HCT116 (cell line): Measurements from ENCODE around the gene KNOP1. TPM values are rescaled to one million over a fixed set of nuclear protein-coding genes. Genes with fewer than 3 reads are reported as not detected.
A peak's percentile ranks its signal among the peaks of the same experiment; 100 is the strongest.
"Not testable (repeated sequence)": the region's sequence is repeated elsewhere in the genome, so short reads cannot be mapped to it uniquely, and the experiment has no call there.

Experiments
- ATAC-seq: fragments of 200-7000 bp; cut with Tn5 transposase; 2 replicates; pipeline ENCODE4 v1.9.1; 2020; ENCODE audit warnings: mild to moderate bottlenecking, moderate library complexity
- BruUV-seq: library from RNA; stranded (reverse); fragments of 400-500 nt; replicated peaks from 2 replicates; lab custom pipeline; 2021; lab: Mats Ljungman, UMichigan
- CTCF ChIA-PET: fragments of 300-600 bp; sonication (Branson Sonifier 250); formaldehyde crosslinking; loops from one replicate; lab custom pipeline; 2021; ENCODE audit warnings: antibody characterized with exemption; lab: Charles Lee
- POLR2A ChIA-PET: fragments of 300-600, 350-600 bp; sonication (Branson Sonifier 250); formaldehyde crosslinking; loops from one replicate; lab custom pipeline; 2021; ENCODE audit warnings: antibody characterized with exemption; lab: Charles Lee
- RAD21 ChIA-PET, 2 experiments: fragments of 300-600 bp; sonication (Branson Sonifier 250); formaldehyde crosslinking; loops; one replicate each; lab custom pipeline; 2023; ENCODE audit warnings: low total read pairs in 2 of 2; ENCODE audit not compliant: uncharacterized antibody in 2 of 2, unreplicated experiment in 2 of 2, low non-redundant PET in 1 of 2; lab: Charles Lee
- DNase-seq: peaks from one replicate; pipeline ENCODE4 v3.0.0-alpha.2; 2010; ENCODE audit warnings: low read depth, low spot score
- H2AFZ ChIP-seq: fragments of 200-600 bp; shearing (Covaris generic), sonication (generic); 2 replicates; pipeline ENCODE4 v1.6.1; 2017; ENCODE audit warnings: low read depth, mixed run types, mixed read lengths, antibody characterized with exemption, low read length; ENCODE audit not compliant: poor library complexity, severe bottlenecking
- H3K27ac ChIP-seq: 2 replicates; pipeline ENCODE4 v1.5.1; 2012; ENCODE audit warnings: low read depth, low read length
- H3K27me3 ChIP-seq: fragments of 200-600 bp; sonication (generic); 2 replicates; pipeline ENCODE4 v1.6.1; 2016; ENCODE audit warnings: mixed run types, low read length, mixed read lengths; ENCODE audit not compliant: insufficient read depth
- H3K36me3 ChIP-seq, 2 experiments: fragments of 200-500 bp in 1 of 2; fragments of 200-600 bp in 1 of 2; sonication (Bioruptor generic) in 1 of 2; sonication (generic) in 1 of 2; 2 replicates each; pipeline versions ENCODE4 v1.5.1 to v1.6.1; 2014 to 2016; ENCODE audit warnings: low read length in 2 of 2, inconsistent platforms in 1 of 2, mixed read lengths in 1 of 2, mixed run types in 1 of 2; ENCODE audit not compliant: insufficient read depth in 2 of 2, control insufficient read depth in 1 of 2
- H3K4me1 ChIP-seq, 2 experiments: fragments of 200-600 bp in 1 of 2; sonication (generic) in 1 of 2; 2 replicates each; pipeline versions ENCODE4 v1.5.1 to v1.6.1; 2012 to 2017; ENCODE audit warnings: low read length in 2 of 2, inconsistent platforms in 1 of 2, mild to moderate bottlenecking in 1 of 2, mixed read lengths in 1 of 2, mixed run types in 1 of 2, moderate library complexity in 1 of 2; ENCODE audit not compliant: insufficient read depth in 2 of 2, control insufficient read depth in 1 of 2
- H3K4me2 ChIP-seq: fragments of 200-600 bp; sonication (generic); 2 replicates; pipeline ENCODE4 v1.6.1; 2017; ENCODE audit warnings: mixed run types, low read length, mixed read lengths
- H3K4me3 ChIP-seq, 2 experiments: fragments of 200-600 bp in 1 of 2; sonication (generic) in 1 of 2; replicated peaks in 1 of 2; 2 replicates each; pipeline ENCODE4 v1.5.1; 2011 to 2016; ENCODE audit warnings: low read length in 2 of 2, control low read depth in 1 of 2, low read depth in 1 of 2, mild to moderate bottlenecking in 1 of 2, mixed read lengths in 1 of 2, mixed run types in 1 of 2
- H3K79me2 ChIP-seq: fragments of 200-600 bp; sonication (generic); 2 replicates; pipeline ENCODE4 v1.6.1; 2017; ENCODE audit warnings: mild to moderate bottlenecking, mixed run types, low read length, moderate library complexity, mixed read lengths; ENCODE audit not compliant: insufficient read depth
- H3K9ac ChIP-seq: fragments of 200-600 bp; sonication (generic); 2 replicates; pipeline ENCODE4 v1.6.1; 2016; ENCODE audit warnings: low read length, mixed read lengths
- H3K9me2 ChIP-seq: fragments of 200-600 bp; sonication (generic), shearing (Covaris generic); 2 replicates; pipeline ENCODE4 v1.6.1; 2017; ENCODE audit warnings: mixed run types, mild to moderate bottlenecking, moderate library complexity; ENCODE audit not compliant: insufficient read depth
- H3K9me3 ChIP-seq, 2 experiments: fragments of 200-500 bp in 1 of 2; fragments of 200-600 bp in 1 of 2; sonication (Bioruptor generic) in 1 of 2; sonication (generic) in 1 of 2; 2 replicates each; pipeline ENCODE4 v1.6.1; 2014 to 2017; ENCODE audit warnings: low read length in 2 of 2, mixed read lengths in 2 of 2, inconsistent platforms in 1 of 2, low read depth in 1 of 2, mild to moderate bottlenecking in 1 of 2, mixed run types in 1 of 2, moderate library complexity in 1 of 2; ENCODE audit not compliant: control insufficient read depth in 1 of 2, insufficient read depth in 1 of 2
- H4K20me1 ChIP-seq: fragments of 200-600 bp; sonication (generic), shearing (Covaris generic); 2 replicates; pipeline ENCODE4 v1.6.1; 2017; ENCODE audit warnings: mixed run types, mild to moderate bottlenecking, moderate library complexity; ENCODE audit not compliant: insufficient read depth
- CEBPB ChIP-seq: IDR thresholded peaks from 2 replicates; pipeline ENCODE4 v1.6.1; 2012; ENCODE audit warnings: low read depth
- EGR1 ChIP-seq: IDR thresholded peaks from 2 replicates; pipeline ENCODE4 v1.6.1; 2012; ENCODE audit warnings: low read depth
- RAD21 ChIP-seq: IDR thresholded peaks from 2 replicates; pipeline ENCODE4 v1.6.1; 2012; ENCODE audit warnings: low read depth, mild to moderate bottlenecking
- SIN3A ChIP-seq: IDR thresholded peaks from 2 replicates; pipeline ENCODE4 v1.6.1; 2012; ENCODE audit warnings: low read depth
- TCF7L2 ChIP-seq: IDR thresholded peaks from 2 replicates; pipeline ENCODE4 v1.7.0; 2011; ENCODE audit warnings: borderline replicate concordance, inconsistent platforms; ENCODE audit not compliant: insufficient read depth, insufficient read length; ENCODE audit errors: extremely low read depth
- YY1 ChIP-seq: IDR thresholded peaks from 2 replicates; pipeline ENCODE4 v1.6.1; 2011; ENCODE audit warnings: low read length, low read depth, moderate library complexity, mild to moderate bottlenecking; ENCODE audit not compliant: insufficient replicate concordance; ENCODE audit errors: extremely low read depth
- intact Hi-C: fragments of 100-400 bp; cut with micrococcal nuclease; formaldehyde crosslinking; loops from 2 replicates; pipeline ENCODE4 v1.10.0; 2022
- total RNA-seq: library from RNA; stranded (reverse); gene quantifications from one replicate; pipeline ENCODE4 v1.2.1, GENCODE V29; 2021; ENCODE audit not compliant: unreplicated experiment
- TF ChIP-seq, protein P1 (sequence below), 3 experiments: fragments of 200-600 bp in 1 of 3; sonication (generic) in 1 of 3; IDR thresholded peaks in 2 of 3; conservative IDR thresholded peaks in 1 of 3; 2 replicates each; pipeline ENCODE4 v1.5.1; 2012 to 2017; ENCODE audit warnings: low read depth in 2 of 3, low read length in 2 of 3, antibody characterized with exemption in 1 of 3, borderline replicate concordance in 1 of 3, control low read depth in 1 of 3, mild to moderate bottlenecking in 1 of 3, mixed read lengths in 1 of 3, mixed run types in 1 of 3, moderate library complexity in 1 of 3; ENCODE audit not compliant: insufficient read depth in 1 of 3

KNOP1 gene
- total RNA-seq, 1 experiment from 2014 or later: 34.6 TPM

DNA sequence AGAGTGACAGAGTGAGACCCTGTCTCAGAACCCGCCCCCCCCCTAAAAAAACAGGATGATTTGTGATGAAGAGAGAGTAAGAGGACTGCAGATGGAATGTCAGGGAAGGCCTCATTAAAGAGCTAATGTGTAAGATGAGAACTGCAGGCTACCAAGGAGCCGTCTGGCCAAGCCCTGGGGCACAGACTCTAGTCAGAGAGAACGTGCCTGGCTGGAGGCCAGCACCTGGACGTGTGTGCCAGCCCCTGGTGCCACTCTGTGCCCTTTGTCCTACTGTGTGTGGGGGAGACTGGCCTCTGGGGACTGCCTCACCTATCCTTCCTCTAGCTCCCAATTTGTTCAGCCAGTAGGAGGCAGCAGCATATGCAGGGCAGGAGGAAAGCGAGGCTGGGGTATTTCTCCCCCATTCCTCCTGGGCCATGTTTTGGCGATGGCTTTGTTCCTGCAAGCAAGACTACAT lies 37.1 kb downstream of the KNOP1 start:
- ATAC-seq: peak; percentile 42; the same call in 1 of the 2 replicates
- Histone ChIP-seq H3K27me3 (no peaks in the 10 kb centered on the region), H3K4me1 (no peaks in the 10 kb centered on the region), H4K20me1 (no peaks in the 10 kb centered on the region), H3K4me3 (no peak overlapping the region), H3K27ac (no peak overlapping the region), H3K9me2 (no peaks in the 10 kb centered on the region), H3K36me3 (no peaks in the 10 kb centered on the region; a peak in 1 of 4 replicates), H3K79me2 (no peaks in the 10 kb centered on the region), H3K9me3 (no peaks in the 10 kb centered on the region), H3K4me2 (no peak overlapping the region), H3K9ac (no peak overlapping the region), H2AFZ (no peak overlapping the region)
- DNase-seq: no peak
- TF ChIP-seq TCF7L2 (no peak), CEBPB (no peak), RAD21 (peak; percentile 18; the same call in 1 of the 2 replicates), EGR1 (no peak), YY1 (no peak), SIN3A (no peak)
- TF ChIP-seq, protein P1, sequence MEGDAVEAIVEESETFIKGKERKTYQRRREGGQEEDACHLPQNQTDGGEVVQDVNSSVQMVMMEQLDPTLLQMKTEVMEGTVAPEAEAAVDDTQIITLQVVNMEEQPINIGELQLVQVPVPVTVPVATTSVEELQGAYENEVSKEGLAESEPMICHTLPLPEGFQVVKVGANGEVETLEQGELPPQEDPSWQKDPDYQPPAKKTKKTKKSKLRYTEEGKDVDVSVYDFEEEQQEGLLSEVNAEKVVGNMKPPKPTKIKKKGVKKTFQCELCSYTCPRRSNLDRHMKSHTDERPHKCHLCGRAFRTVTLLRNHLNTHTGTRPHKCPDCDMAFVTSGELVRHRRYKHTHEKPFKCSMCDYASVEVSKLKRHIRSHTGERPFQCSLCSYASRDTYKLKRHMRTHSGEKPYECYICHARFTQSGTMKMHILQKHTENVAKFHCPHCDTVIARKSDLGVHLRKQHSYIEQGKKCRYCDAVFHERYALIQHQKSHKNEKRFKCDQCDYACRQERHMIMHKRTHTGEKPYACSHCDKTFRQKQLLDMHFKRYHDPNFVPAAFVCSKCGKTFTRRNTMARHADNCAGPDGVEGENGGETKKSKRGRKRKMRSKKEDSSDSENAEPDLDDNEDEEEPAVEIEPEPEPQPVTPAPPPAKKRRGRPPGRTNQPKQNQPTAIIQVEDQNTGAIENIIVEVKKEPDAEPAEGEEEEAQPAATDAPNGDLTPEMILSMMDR (IDR thresholded peaks at IDR 0.05 in 2 of 3, conservative IDR thresholded peaks at IDR 0.05 in 1 of 3; ENCODE audit: borderline replicate concordance in 1 of 3, insufficient read depth in 1 of 3, low read depth in 2 of 3, low read length in 2 of 3): peak in 2 of 3 experiments; percentile 21 to 35; a peak in 3 of 6 replicates
- ChIA-PET POLR2A (no interaction called here), CTCF (interaction anchor here (0.6 kb wide), 1 partner anchor 16 kb away, joined by 3 read pairs; no protein-coding TSS in a partner anchor), RAD21 (interaction anchor here in 1 of 2 experiments (0.9 kb wide), 1 partner anchor 252 kb away, joined by 3 read pairs; no protein-coding TSS in a partner anchor)
- intact Hi-C loops: no loop called here
- no TSS peak for BruUV-seq

DNA sequence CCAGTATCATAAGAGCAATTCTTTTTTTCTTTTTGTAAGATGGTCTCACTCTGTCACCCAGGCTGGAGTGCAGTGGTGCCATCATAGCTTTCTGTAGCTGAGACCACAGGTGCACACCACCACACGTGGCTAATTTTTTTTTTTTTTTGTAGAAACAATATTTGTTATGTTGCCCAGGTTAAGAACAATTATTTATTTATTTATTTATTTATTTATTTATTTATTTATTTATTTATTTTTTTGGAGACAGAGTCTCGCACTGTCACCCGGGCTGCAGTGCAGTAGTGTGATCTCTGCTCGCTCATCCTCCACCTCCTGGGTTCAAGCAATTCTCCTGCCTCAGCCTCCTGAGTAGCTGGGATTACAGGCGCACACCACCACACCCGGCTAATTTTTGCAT lies 38.7 kb downstream of the KNOP1 start:
- H3K9me2 ChIP-seq, H3K4me3 ChIP-seq, H2AFZ ChIP-seq: not testable (repeated sequence)

More for the DNA sequence above, 38.7 kb downstream of the KNOP1 start:
- DNase-seq, CTCF ChIA-PET, H3K9ac ChIP-seq, H4K20me1 ChIP-seq, H3K79me2 ChIP-seq, BruUV-seq, H3K4me1 ChIP-seq, H3K9me3 ChIP-seq, RAD21 ChIA-PET, intact Hi-C loops, H3K27me3 ChIP-seq, H3K27ac ChIP-seq, POLR2A ChIA-PET, ATAC-seq, H3K36me3 ChIP-seq, H3K4me2 ChIP-seq: not testable (repeated sequence)
